Loucy (cell line): ENCODE measurements around the gene GAK.
A peak's percentile ranks its signal among the peaks of the same experiment; 100 is the strongest.

ENCODE experiments used
- H2AFZ ChIP-seq: fragments of 200-600 bp; sonication (generic); 2 replicates; pipeline ENCODE4 v1.6.0; 2016; ENCODE audit warnings: antibody characterized with exemption, mild to moderate bottlenecking, low read length, moderate library complexity
- H3F3A ChIP-seq: fragments of 200-600 bp; 2 replicates; pipeline ENCODE4 v1.6.0; 2016; ENCODE audit warnings: antibody characterized with exemption, low read depth, mild to moderate bottlenecking
- H3K27me3 ChIP-seq: fragments of 200-600 bp; sonication (generic); 2 replicates; pipeline ENCODE4 v1.6.1; 2014; ENCODE audit warnings: low read length, mild to moderate bottlenecking; ENCODE audit not compliant: insufficient read depth, poor library complexity, severe bottlenecking
- H3K36me3 ChIP-seq: fragments of 200-600 bp; sonication (generic); 2 replicates; pipeline ENCODE4 v1.6.1; 2016; ENCODE audit warnings: low read length; ENCODE audit not compliant: insufficient read depth
- H3K4me1 ChIP-seq: fragments of 200-600 bp; sonication (generic); 2 replicates; pipeline ENCODE4 v1.5.1; 2014; ENCODE audit warnings: low read length, mild to moderate bottlenecking; ENCODE audit not compliant: insufficient read depth, poor library complexity, severe bottlenecking
- H3K4me2 ChIP-seq: fragments of 200-600 bp; sonication (generic); 2 replicates; pipeline ENCODE4 v1.6.0; 2014; ENCODE audit warnings: antibody characterized with exemption, low read length, low read depth, mild to moderate bottlenecking; ENCODE audit not compliant: poor library complexity, severe bottlenecking
- H3K4me3 ChIP-seq: fragments of 200-600 bp; sonication (generic); 2 replicates; pipeline ENCODE4 v1.5.1; 2014; ENCODE audit warnings: low read length, mild to moderate bottlenecking, mixed read lengths; ENCODE audit not compliant: poor library complexity, severe bottlenecking
- H3K79me2 ChIP-seq: fragments of 200-600 bp; sonication (generic); 2 replicates; pipeline ENCODE4 v1.6.1; 2014; ENCODE audit warnings: low read length; ENCODE audit not compliant: insufficient read depth
- H3K9ac ChIP-seq: fragments of 200-600 bp; sonication (generic); 2 replicates; pipeline ENCODE4 v1.6.0; 2014; ENCODE audit warnings: mild to moderate bottlenecking, low read depth, low read length, moderate library complexity; ENCODE audit not compliant: poor library complexity, severe bottlenecking
- H3K9me2 ChIP-seq: fragments of 200-600 bp; sonication (generic); replicated peaks from 2 replicates; pipeline ENCODE4 v1.6.1; 2016; ENCODE audit warnings: low read depth, low read length, mixed read lengths
- H3K9me3 ChIP-seq: fragments of 200-600 bp; sonication (generic); 2 replicates; pipeline ENCODE4 v1.6.1; 2014; ENCODE audit warnings: mild to moderate bottlenecking, antibody characterized with exemption, low read length, low read depth; ENCODE audit not compliant: insufficient read depth
- H4K20me1 ChIP-seq: fragments of 200-600 bp; sonication (generic); 2 replicates; pipeline ENCODE4 v1.6.0; 2014; ENCODE audit warnings: antibody characterized with exemption, low read length, mild to moderate bottlenecking; ENCODE audit not compliant: insufficient read depth, poor library complexity, severe bottlenecking
- EZH2phosphoT487 ChIP-seq: fragments of 200-600 bp; IDR thresholded peaks from 2 replicates; pipeline ENCODE4 v1.6.1; 2018; ENCODE audit warnings: antibody characterized with exemption, mild to moderate bottlenecking, moderate library complexity, borderline replicate concordance
- TF ChIP-seq, protein P1 (sequence below): fragments of 200-600 bp; sonication (generic); conservative IDR thresholded peaks from 2 replicates; pipeline ENCODE4 v1.5.1; 2014; ENCODE audit warnings: mild to moderate bottlenecking, antibody characterized with exemption, low read length

GAK gene

GRCh38 chr4:974668-975067 is 42.6 kb upstream of the GAK start:
- TF ChIP-seq EZH2phosphoT487, result no peak
- TF ChIP-seq, protein P1, sequence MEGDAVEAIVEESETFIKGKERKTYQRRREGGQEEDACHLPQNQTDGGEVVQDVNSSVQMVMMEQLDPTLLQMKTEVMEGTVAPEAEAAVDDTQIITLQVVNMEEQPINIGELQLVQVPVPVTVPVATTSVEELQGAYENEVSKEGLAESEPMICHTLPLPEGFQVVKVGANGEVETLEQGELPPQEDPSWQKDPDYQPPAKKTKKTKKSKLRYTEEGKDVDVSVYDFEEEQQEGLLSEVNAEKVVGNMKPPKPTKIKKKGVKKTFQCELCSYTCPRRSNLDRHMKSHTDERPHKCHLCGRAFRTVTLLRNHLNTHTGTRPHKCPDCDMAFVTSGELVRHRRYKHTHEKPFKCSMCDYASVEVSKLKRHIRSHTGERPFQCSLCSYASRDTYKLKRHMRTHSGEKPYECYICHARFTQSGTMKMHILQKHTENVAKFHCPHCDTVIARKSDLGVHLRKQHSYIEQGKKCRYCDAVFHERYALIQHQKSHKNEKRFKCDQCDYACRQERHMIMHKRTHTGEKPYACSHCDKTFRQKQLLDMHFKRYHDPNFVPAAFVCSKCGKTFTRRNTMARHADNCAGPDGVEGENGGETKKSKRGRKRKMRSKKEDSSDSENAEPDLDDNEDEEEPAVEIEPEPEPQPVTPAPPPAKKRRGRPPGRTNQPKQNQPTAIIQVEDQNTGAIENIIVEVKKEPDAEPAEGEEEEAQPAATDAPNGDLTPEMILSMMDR, result no peak
- H3K4me3 ChIP-seq, result no peak overlapping the region
- H3K36me3 ChIP-seq, result no peaks in the 10 kb centered on the region
- no peaks in the 10 kb centered on the region for H3F3A ChIP-seq
- H2AFZ ChIP-seq, result no peak overlapping the region
- H3K9me2 ChIP-seq, result no peaks in the 10 kb centered on the region
- H3K9ac ChIP-seq, result no peak overlapping the region
- H3K9me3 ChIP-seq, result no peaks in the 10 kb centered on the region
- H3K27me3 ChIP-seq, result no peaks in the 10 kb centered on the region
- no peaks in the 10 kb centered on the region for H4K20me1 ChIP-seq
- peaks cover 32% of the 10 kb centered on the region for H3K4me1 ChIP-seq
- H3K4me2 ChIP-seq, result no peak overlapping the region
- peaks cover 11% of the 10 kb centered on the region; the same call in 1 of the 2 replicates for H3K79me2 ChIP-seq

DNA sequence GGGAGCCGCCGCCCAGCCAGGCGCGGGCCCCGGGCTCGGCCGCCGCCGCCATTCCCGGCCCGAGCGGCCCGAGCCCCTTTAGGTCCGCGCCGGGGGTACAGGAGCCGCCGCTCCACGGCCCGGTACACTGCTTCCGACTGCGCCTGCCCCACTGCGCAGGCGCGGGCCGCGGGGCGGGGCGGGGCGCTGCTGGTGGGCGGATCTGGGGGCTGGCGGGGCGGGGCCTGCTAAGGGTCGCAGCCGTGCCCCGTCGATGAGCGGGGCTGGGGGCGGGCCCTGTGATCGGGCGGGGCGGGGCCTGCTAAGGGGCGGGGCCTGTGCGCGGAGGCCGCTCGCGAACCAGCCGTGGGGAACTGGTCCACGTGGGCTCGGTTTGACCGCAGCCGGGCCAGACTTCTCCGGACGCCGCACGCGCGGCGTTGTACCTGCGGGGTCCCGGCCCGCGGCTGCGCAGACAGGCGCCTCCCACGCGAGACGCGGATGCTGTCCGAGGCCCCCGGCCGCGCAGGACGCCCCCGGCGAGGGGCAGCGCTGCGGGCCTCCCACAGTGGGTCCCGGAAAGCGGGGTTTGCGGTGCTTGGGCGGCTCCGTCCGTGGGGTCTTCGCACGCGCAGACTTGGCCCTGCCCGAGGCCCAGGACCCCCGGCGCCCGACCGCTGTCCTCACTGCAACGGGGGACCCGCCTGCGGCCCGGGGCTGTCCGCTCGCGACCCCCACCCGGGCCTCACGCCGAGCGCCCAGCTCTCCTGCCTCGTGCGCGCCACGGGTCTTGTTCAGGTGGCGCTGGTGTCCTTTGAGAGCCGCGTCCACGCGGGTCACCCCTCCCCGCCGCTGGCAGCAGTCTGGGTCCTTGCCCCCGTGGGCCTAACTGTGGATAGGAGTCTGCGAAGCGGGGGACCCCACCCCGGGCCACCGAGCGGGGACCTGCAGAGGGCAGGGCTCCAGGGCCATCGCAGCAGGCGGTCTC is 41.6 kb upstream of the GAK start, which contains the start of gene DGKQ:
Gene DGKQ (minus strand): TSS at position 139 of the 967 bp plus-strand sequence. CDS start 87 bp downstream, at position 52.
- Histone ChIP-seq H3K36me3 (no peaks in the 10 kb centered on the region), H3K9ac (peak within 1 kb of the TSS; percentile 68), H4K20me1 (no peaks in the 10 kb centered on the region), H3K4me1 (peaks cover 32% of the 10 kb centered on the region), H3K4me2 (peak within 1 kb of the TSS; percentile 87), H3K4me3 (peak within 1 kb of the TSS; percentile 82), H3K79me2 (peaks cover 11% of the 10 kb centered on the region; the same call in 1 of the 2 replicates), H3K27me3 (no peaks in the 10 kb centered on the region), H3F3A (no peaks in the 10 kb centered on the region), H2AFZ (peak within 1 kb of the TSS; percentile 87; the same call in 1 of the 2 replicates), H3K9me2 (no peaks in the 10 kb centered on the region), H3K9me3 (no peaks in the 10 kb centered on the region)
- TF ChIP-seq, protein P1, result no peak
- no peak for TF ChIP-seq EZH2phosphoT487

- TF ChIP-seq EZH2phosphoT487, result no peak
- TF ChIP-seq, protein P1, result no peak
- Histone ChIP-seq H3K27me3 (no peaks in the 10 kb centered on the region), H3K4me1 (peaks cover 32% of the 10 kb centered on the region), H3K4me3 (peak overlapping the region; percentile 82), H3K4me2 (peak overlapping the region; percentile 87), H3F3A (no peaks in the 10 kb centered on the region), H3K36me3 (no peaks in the 10 kb centered on the region), H3K9me3 (no peaks in the 10 kb centered on the region), H2AFZ (peak overlapping the region; percentile 87; the same call in 1 of the 2 replicates), H3K79me2 (peaks cover 11% of the 10 kb centered on the region; the same call in 1 of the 2 replicates), H4K20me1 (no peaks in the 10 kb centered on the region), H3K9ac (peak overlapping the region; percentile 68), H3K9me2 (no peaks in the 10 kb centered on the region)
Measured at GRCh38 chr4:972651-973424, 40.7 kb upstream of the GAK start.
